Stimulated activated CD8-positive, alpha-beta memory T cell treated with anti-CD3 and anti-CD28 coated beads, Interleukin-7, amount 100 ng/mL, for 1 hour (primary cell): ENCODE data around the gene ZNF609.
"Not testable (repeated sequence)": the region's sequence is repeated elsewhere in the genome, so short reads cannot be mapped to it uniquely, and the experiment has no call there.

Source experiments
- DNase-seq, 2 donors: peaks; one replicate each; pipeline ENCODE4 v3.0.0-alpha.2; 2020; ENCODE audit warnings: low read depth in 2 of 2

The ZNF609 gene

GRCh38 chr15:64622410-64623260 is 162.3 kb downstream of the ZNF609 start:
- peak; percentile 11 to 25 for DNase-seq

DNA sequence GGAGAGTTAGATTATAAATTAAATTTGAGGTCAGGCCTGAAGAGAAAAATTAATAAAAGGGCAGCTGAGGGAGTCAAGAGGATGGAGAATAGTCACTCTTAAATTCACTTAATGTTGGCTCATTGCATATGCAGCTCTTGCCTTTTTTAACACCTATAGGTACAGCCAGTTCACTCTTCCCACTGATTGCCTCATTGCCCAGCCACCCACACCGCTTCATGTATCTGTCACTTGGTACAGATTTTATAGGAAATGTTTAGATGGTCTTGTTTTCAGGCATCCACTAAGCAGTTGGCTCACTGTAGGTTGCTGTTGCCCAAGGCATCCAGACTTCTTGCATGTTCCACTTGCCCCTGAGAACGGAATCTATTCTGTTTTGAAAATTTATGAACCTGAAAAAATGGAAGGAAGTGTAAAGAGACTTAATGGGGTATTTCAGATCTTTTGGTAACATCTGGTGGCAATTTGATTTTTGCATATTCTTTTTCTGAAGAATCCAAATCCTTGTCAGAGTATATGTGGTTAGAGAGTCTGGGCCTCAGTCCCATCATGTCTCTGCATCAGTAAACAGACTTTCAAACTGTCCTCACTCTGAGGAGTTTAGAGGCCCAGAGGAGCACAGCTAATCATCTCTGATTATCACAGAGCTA is 163.1 kb downstream of the ZNF609 start:
- no peak for DNase-seq

DNA sequence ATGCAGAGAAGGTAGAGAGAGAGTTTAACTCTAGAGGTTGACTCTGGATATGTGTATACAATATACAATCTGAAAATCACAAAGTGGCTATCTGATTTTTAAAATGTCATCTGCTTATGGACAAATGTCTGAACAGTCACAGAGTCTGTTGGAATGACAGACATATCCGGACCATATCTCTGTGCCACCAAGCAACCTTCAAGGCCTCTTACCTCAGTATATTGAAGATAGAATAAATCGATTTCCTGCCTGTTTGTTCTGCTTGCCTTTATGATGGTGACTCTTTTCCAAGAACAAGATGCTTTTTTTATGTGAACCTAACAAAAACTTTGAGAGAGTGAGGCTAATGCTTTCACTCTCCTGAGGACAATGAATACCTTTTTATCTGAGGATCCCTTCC is 163.9 kb downstream of the ZNF609 start:
- no peak for DNase-seq

DNA sequence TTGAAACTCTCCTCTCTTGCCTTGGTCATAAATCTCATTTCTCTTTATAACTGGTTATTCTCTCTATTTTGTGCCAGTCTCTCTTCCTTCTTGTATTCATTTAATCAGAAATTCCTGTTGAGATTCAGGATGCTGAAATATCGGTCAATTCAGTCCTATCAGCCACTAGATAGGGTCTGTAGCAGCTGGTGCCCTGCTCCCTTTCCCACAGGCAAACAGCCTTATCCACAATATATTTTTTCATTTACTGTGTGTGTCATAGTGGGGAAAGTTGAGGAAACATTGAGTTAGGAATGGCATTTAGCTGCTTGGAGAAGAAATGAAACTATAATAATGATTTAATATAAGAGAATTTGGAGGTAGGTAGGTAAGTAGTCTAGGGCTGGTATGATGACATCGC is 168.7 kb downstream of the ZNF609 start:
- DNase-seq: no peak

DNA sequence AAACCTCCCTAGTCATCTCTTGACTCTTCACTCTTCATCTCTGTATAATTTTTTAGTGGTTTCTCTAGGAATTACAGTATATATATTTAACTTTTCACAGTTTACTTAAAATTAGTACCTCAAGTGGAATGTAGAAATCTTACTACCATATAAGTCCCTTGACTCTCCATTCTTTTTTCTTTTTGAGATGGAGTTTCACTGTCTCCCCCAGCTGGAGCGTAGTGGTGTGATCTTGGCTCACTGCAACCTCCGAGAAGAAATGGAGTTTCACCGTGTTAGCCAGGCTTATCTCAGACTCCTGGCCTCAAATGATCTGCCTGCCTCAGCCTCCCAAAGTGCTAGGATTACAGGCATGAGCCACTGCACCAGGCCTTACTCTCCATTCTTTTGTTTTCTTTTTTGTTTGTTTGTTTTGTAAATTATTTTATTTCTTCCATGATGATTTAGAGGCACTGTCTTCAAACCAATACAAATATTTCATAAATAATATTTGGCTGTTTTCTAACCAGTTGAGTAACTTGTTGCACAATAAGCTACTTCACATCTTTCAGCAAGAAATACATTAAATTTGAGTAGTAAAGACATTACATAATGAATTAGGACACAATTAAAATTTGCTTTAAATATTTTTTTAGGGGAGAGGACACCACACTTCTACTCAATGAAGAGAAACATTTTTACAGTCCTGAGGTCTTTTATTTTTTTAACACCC is 170.2 kb downstream of the ZNF609 start:
- DNase-seq: no peak

DNA sequence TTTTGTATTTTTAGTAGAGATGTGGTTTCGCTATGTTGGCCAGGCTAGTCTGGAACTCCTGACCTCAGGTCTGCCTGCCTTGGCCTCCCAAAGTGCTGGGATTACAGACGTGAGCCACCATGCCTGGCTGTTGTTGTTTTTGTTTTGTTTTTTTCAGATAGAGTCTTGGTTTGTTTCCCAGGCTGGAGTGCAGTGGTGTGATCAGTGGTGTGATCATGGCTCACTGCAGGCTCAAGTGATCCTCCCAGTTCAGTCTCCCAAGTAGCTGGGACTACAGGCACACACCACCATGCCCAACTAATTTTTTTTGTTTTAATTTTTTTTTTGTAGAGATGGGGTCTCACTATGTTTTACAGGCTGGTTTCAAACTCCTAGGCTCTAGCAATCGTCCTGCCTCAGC is 172.3 kb downstream of the ZNF609 start:
- DNase-seq: not testable (repeated sequence)

DNA sequence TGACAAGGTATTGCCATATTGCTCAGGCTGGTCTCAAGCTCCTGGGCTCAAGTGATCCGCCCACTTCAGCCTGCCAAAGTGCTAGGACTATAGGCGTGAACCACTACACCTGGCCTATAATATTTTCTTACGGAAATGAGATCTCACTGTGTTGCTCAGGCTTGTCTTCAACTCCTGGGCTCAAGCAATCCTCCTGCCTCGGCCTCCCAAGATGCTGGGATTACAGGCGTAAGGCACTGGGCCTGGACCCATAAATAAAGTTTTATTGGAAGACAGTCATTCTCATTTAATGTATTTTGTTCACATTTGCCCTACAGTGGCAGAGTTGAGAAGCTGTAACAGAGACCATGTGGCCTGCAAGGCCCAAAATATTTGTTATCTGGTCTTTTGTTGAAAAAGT is 173.0 kb downstream of the ZNF609 start:
- no peak for DNase-seq

DNA sequence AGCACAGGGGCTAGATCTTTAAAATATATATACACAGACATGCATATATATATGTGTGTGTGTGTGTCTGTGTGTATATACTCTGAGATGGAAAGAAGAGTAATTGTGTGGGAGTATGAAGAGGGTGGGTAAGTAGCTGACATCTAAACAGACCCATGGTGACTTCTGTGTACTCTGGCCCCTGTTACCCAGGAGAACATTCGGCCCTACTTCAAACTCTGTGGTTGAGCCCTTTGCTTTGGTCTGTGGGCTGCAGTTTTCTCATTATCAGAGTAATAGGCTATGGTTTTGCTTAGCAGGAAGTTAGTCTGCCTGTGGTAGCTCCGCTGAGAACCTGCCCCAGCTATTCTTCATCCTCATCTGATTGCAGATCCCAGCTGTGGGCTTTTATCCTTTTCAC is 173.6 kb downstream of the ZNF609 start:
- DNase-seq: no peak

DNA sequence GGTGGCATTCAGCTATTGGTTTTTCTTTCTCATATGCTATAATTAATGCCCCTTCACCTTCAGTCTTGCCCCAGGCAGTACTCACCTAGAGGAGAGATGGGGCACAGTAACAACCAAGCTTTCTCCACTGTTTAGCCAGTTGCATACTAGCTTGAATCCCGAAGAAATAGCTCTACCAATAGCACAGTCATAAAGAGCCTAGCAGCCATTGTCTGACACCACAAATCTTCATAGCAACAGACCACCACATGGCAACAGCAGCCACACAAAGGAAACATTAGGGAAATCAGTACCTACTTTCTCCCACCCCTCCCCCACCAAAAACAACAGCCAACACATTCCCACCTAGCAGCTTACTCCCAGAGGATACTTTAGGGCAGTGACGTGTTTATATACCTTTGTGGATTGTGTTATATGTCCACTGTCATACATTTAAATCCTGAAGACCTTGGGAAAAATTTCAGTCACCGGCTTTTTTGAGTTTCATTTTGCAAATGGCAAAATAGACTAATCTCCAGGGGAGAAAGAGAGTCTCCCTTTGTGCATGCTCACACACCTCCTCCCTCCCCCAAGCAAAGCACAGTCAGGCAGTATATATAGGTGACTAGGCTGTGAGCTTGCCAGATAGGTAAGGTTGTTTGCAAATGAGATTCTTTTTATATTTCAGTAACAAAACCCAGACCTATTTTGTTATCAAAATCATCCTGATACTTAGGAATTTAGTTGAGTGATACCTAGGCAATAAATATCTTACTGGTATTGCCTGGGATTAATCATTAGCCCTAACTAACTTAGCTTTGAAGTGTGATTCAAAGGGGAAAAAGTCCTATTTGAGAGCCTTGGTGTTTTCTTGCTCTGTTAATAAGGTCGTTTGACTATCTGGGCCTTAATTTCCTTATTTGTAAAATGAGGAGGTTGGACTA is 174.5 kb downstream of the ZNF609 start:
- no peak for DNase-seq

- DNase-seq: no peak
Measured at GRCh38 chr15:64635499-64636495, 175.4 kb downstream of the ZNF609 start.

DNA sequence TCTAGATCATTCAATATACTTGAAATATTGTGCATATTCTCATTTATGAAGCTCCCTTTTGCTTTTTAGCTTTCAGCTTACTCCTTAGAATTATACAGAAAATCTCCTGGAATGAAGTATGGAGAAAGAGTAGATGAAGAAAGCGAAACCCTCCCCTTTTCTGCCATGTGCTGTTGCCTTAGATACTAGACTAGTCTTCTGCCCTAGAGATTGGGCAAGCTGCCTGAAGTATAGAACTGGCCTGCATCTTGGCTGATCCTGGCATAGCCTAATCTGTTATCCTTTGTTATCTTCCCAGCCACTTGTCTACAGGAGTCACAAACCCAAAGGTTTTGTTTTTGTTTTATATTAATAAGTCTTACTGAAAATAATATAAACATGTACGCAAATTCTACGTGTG is 176.2 kb downstream of the ZNF609 start:
- no peak for DNase-seq

- DNase-seq: no peak
Measured at GRCh38 chr15:64637412-64637811, 177.0 kb downstream of the ZNF609 start.

DNA sequence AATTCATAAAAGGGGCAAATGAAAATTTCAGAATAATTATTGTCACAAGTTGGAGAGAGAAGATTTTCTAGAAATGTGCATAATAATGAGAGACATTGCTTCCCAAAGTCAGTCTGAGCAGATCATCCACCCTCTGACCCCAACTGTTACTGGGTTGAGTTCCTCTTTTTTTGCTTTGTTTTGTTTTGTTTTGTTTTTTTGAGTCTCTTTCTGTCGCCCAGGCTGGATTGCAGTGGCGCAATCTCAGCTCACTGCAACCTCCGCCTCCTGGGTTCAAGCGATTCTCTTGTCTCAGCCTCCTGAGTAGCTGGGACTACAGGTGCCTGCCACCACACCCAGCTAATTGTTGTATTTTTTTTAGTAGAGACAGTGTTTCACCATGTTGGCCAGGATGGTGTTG is 179.4 kb downstream of the ZNF609 start:
- DNase-seq: not testable (repeated sequence)

DNA sequence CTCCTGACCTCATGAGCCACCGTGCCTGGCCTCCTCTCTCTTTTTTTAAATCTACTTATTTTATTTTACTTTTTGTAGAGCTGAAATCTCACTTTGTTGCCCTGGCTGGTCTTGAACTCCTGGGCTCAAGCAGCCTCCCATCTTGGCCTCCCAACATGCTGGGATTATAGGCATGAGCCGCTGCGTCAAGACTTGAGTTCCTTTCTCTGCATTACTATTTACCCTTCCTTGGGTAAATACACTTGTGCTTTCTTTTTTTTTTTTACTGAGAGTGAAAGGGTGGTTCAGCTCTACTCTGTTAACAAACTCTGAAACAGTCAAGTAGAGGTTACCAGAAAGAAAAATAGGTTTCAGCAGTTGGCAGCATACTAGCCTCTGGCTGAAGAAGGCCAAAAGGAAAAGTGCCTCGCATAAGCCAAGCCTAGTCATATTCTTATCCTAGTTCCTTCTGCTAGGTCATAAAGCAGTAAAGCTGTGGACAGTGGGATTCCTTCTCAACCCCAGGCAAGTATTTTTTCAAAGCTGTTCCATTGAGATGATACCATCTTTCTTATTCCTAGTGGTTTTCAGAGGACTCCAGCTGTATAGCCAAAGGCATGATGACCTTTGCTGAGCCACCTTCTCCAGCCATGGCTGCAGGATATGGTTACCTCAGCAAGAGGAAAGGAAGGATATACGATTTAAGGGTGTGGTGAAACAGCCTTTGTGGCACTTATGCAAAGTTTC is 179.9 kb downstream of the ZNF609 start:
- DNase-seq: no peak

GRCh38 chr15:64642875-64643274 is 182.5 kb downstream of the ZNF609 start:
- DNase-seq: no peak

GRCh38 chr15:64643685-64644084 is 183.3 kb downstream of the ZNF609 start:
- DNase-seq: no peak

DNA sequence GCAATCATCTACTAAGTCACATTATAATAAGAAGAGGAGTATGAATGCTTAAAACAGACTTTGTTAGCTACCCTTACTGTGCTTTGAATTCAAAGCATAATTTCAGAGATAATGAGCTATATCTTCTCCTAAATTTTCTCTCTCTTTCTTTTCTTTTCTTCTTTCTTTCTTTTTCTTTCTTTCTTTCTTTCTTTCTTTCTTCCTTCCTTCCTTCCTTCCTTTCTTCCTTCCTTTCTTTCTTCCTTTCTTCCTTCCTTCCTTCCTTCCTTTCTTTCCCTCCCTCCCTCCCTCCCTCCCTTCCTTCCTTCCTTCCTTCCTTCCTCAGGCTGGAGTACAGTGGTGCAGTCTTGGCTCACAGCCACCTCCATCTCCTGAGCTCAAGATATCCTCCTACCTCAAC is 184.4 kb downstream of the ZNF609 start:
- DNase-seq: not testable (repeated sequence)

GRCh38 chr15:64645995-64646394 is 185.6 kb downstream of the ZNF609 start:
- no peak for DNase-seq

DNA sequence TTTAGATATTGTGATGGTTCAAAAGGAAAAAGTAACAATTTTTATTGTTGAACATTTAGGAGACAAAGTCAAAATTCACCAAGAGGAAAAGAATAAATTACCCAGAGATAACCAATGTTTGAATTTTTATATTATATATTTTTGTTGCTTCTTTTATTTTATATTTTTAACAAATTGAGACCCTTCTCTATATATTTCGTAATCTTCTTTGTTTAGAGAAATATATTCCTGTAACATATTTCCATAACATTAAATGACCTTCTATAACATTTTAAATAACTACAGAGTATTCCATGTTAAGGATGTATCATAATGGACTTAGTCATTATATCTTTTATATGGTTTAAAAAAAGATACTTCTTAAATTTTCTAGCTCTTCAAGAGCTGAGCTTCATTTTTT is 187.0 kb downstream of the ZNF609 start:
- no peak for DNase-seq

DNA sequence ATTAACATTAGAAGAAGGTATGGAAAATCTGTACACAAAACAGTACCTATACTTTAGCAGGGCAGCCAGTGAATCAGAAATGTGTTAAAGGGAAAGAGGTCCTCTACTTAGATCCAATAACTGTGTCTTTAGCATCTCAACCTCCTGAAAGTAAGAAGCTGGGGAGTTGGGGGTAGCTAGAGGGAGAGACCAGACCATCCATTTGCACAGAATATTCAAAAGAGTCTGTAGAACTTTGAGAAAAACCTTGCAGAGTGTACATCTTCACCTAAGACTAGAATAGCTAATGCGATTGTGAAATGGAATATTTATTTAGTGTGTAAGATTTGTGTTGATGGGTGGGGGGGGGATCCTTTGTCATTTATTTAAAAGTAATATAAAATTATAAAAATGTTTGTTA is 190.2 kb downstream of the ZNF609 start:
- no peak for DNase-seq
